ENCODE data around the gene PRKCD. TPM values are rescaled to one million over a fixed set of nuclear protein-coding genes. Genes with fewer than 3 reads are reported as not detected.

PRKCD gene
- total and polyA plus RNA-seq, 9 of the 15 experiments (the other 6 are each of a cell fraction or from before 2014, with no cell fraction given), result 2.5 to 19.5 (median 6.1) TPM

DNA sequence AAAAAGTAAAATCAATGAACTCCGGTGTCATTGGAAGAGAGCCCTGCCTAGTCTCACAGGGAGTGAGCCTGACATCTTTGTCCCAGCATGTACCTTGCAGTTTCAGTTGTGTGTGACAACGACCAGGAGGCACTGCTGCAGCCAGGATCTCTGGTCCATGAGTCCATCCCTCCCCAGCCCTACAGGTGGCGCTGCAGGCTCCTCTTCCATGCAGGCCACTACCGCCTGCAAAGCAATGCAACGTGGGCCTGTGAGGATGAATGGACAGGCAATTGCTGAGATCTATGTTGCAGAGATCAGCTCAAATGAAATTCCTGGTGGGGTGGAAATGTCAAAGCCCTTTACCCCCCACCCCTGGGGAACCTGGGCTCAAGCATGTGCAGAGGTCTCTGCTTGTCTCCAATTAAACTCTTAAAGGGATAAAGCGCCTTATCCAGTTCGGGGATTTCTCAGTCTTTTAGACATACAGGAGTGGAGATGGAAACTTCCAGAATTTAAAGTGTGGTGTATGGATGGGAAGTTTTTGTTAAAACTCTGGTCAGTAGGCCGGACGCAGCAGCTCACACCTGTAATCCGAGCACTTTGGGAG, 59.0 kb downstream of the PRKCD start (continued):
- TF ChIP-seq, protein P1, sequence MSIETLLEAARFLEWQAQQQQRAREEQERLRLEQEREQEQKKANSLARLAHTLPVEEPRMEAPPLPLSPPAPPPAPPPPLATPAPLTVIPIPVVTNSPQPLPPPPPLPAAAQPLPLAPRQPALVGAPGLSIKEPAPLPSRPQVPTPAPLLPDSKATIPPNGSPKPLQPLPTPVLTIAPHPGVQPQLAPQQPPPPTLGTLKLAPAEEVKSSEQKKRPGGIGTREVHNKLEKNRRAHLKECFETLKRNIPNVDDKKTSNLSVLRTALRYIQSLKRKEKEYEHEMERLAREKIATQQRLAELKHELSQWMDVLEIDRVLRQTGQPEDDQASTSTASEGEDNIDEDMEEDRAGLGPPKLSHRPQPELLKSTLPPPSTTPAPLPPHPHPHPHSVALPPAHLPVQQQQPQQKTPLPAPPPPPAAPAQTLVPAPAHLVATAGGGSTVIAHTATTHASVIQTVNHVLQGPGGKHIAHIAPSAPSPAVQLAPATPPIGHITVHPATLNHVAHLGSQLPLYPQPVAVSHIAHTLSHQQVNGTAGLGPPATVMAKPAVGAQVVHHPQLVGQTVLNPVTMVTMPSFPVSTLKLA (conservative IDR thresholded peaks at IDR 0.05), result peak in 1 of 2 experiments; percentile 23; a peak in 1 of 4 replicates
- TF ChIP-seq PTRF (tag; IDR thresholded peaks at IDR 0.05), result no peak
- peak; percentile 67 to 80 for TF ChIP-seq RAD21 (CRISPR knock-in tag; conservative IDR thresholded peaks at IDR 0.05 in 1 of 2, IDR thresholded peaks at IDR 0.05 in 1 of 2)
- TF ChIP-seq, protein P2, sequence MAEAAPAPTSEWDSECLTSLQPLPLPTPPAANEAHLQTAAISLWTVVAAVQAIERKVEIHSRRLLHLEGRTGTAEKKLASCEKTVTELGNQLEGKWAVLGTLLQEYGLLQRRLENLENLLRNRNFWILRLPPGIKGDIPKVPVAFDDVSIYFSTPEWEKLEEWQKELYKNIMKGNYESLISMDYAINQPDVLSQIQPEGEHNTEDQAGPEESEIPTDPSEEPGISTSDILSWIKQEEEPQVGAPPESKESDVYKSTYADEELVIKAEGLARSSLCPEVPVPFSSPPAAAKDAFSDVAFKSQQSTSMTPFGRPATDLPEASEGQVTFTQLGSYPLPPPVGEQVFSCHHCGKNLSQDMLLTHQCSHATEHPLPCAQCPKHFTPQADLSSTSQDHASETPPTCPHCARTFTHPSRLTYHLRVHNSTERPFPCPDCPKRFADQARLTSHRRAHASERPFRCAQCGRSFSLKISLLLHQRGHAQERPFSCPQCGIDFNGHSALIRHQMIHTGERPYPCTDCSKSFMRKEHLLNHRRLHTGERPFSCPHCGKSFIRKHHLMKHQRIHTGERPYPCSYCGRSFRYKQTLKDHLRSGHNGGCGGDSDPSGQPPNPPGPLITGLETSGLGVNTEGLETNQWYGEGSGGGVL (CRISPR knock-in tag; IDR thresholded peaks at IDR 0.05), result no peak
- TF ChIP-seq XRCC5 (IDR thresholded peaks at IDR 0.05; ENCODE audit: low read depth, low read length), result 0 out of 2 replicates have a peak, but pooled peaks have one; percentile 65
- no peak for TF ChIP-seq ZNF146 (CRISPR knock-in tag; IDR thresholded peaks at IDR 0.05; ENCODE audit: unreplicated experiment)
- peak in 1 of 2 experiments; percentile 66; a peak in 2 of 4 replicates for TF ChIP-seq RCOR1 (IDR thresholded peaks at IDR 0.05; ENCODE audit: borderline replicate concordance in 1 of 2, low read depth in 2 of 2, low read length in 2 of 2)
- TF ChIP-seq, protein P3, sequence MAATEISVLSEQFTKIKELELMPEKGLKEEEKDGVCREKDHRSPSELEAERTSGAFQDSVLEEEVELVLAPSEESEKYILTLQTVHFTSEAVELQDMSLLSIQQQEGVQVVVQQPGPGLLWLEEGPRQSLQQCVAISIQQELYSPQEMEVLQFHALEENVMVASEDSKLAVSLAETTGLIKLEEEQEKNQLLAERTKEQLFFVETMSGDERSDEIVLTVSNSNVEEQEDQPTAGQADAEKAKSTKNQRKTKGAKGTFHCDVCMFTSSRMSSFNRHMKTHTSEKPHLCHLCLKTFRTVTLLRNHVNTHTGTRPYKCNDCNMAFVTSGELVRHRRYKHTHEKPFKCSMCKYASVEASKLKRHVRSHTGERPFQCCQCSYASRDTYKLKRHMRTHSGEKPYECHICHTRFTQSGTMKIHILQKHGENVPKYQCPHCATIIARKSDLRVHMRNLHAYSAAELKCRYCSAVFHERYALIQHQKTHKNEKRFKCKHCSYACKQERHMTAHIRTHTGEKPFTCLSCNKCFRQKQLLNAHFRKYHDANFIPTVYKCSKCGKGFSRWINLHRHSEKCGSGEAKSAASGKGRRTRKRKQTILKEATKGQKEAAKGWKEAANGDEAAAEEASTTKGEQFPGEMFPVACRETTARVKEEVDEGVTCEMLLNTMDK (IDR thresholded peaks at IDR 0.05; ENCODE audit: borderline replicate concordance, insufficient read depth, low read depth, low read length, poor library complexity, severe bottlenecking), result peak; percentile 70
- TF ChIP-seq ZEB2 (IDR thresholded peaks at IDR 0.05), result no peak
- TF ChIP-seq, protein P4, sequence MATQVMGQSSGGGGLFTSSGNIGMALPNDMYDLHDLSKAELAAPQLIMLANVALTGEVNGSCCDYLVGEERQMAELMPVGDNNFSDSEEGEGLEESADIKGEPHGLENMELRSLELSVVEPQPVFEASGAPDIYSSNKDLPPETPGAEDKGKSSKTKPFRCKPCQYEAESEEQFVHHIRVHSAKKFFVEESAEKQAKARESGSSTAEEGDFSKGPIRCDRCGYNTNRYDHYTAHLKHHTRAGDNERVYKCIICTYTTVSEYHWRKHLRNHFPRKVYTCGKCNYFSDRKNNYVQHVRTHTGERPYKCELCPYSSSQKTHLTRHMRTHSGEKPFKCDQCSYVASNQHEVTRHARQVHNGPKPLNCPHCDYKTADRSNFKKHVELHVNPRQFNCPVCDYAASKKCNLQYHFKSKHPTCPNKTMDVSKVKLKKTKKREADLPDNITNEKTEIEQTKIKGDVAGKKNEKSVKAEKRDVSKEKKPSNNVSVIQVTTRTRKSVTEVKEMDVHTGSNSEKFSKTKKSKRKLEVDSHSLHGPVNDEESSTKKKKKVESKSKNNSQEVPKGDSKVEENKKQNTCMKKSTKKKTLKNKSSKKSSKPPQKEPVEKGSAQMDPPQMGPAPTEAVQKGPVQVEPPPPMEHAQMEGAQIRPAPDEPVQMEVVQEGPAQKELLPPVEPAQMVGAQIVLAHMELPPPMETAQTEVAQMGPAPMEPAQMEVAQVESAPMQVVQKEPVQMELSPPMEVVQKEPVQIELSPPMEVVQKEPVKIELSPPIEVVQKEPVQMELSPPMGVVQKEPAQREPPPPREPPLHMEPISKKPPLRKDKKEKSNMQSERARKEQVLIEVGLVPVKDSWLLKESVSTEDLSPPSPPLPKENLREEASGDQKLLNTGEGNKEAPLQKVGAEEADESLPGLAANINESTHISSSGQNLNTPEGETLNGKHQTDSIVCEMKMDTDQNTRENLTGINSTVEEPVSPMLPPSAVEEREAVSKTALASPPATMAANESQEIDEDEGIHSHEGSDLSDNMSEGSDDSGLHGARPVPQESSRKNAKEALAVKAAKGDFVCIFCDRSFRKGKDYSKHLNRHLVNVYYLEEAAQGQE (IDR thresholded peaks at IDR 0.05; ENCODE audit: borderline replicate concordance), result peak; percentile 67; the same call in 1 of the 2 replicates
- TF ChIP-seq, protein P4 (CRISPR knock-in tag; IDR thresholded peaks at IDR 0.05; ENCODE audit: low read depth), result no peak
- TF ChIP-seq STAG1 (CRISPR knock-in tag; IDR thresholded peaks at IDR 0.05; ENCODE audit: borderline replicate concordance), result peak; percentile 51; the same call in 1 of the 2 replicates
- TF ChIP-seq MEF2A (IDR thresholded peaks at IDR 0.05; ENCODE audit: control insufficient read depth, low read depth, low read length), result no peak
